ENCODE measurements around the gene TMEM43.

- TF ChIP-seq POLR2A (IDR thresholded peaks at IDR 0.05; ENCODE audit: low read depth, low read length) (no peak), TAF1 (IDR thresholded peaks at IDR 0.05; ENCODE audit: borderline replicate concordance, low read depth, low read length) (no peak), POLR2AphosphoS5 (IDR thresholded peaks at IDR 0.05; ENCODE audit: low read depth, low read length) (no peak)
Measured at GRCh38 chr3:14117468-14118399, 7.1 kb upstream of the TMEM43 start.

Measured in GM12892 (cell line).